ENCODE results near the gene PCDH9. TPM values are rescaled to one million over a fixed set of nuclear protein-coding genes. Genes with fewer than 3 reads are reported as not detected.
A peak's percentile ranks its signal among the peaks of the same experiment; 100 is the strongest.

Gene PCDH9
- total RNA-seq, 1 donor from 2014 or later, result 0.26 TPM

GRCh38 chr13:66926200-66926850 is 303.8 kb downstream of the PCDH9 start:
- TF ChIP-seq CTCF (IDR thresholded peaks at IDR 0.05; ENCODE audit: insufficient read depth, low read length, severe bottlenecking), result no peak
- DNase-seq (ENCODE audit: low read depth) (peak; percentile 44), FAIRE-seq (no peak)
- Histone ChIP-seq H3K4me3 (ENCODE audit: low read depth, low read length) (no peak overlapping the region), H3K27me3 (ENCODE audit: control insufficient read depth, insufficient read depth, low read length) (no peaks in the 10 kb centered on the region), H3K36me3 (ENCODE audit: control insufficient read depth, insufficient read depth, low read length) (no peaks in the 10 kb centered on the region)

- FAIRE-seq (no peak), DNase-seq (ENCODE audit: low read depth) (no peak)
- H3K27me3 ChIP-seq (ENCODE audit: control insufficient read depth, insufficient read depth, low read length), result no peaks in the 10 kb centered on the region
- H3K36me3 ChIP-seq (ENCODE audit: control insufficient read depth, insufficient read depth, low read length), result no peaks in the 10 kb centered on the region
- H3K4me3 ChIP-seq (ENCODE audit: low read depth, low read length), result no peak overlapping the region
- no peak for TF ChIP-seq CTCF (IDR thresholded peaks at IDR 0.05; ENCODE audit: insufficient read depth, low read length, severe bottlenecking)
Observed at GRCh38 chr13:66922444-66922843, 307.7 kb downstream of the PCDH9 start.

GRCh38 chr13:66921437-66921836 is 308.7 kb downstream of the PCDH9 start:
- Histone ChIP-seq H3K4me3 (ENCODE audit: low read depth, low read length) (no peak overlapping the region), H3K36me3 (ENCODE audit: control insufficient read depth, insufficient read depth, low read length) (no peaks in the 10 kb centered on the region), H3K27me3 (ENCODE audit: control insufficient read depth, insufficient read depth, low read length) (no peaks in the 10 kb centered on the region)
- TF ChIP-seq CTCF (IDR thresholded peaks at IDR 0.05; ENCODE audit: insufficient read depth, low read length, severe bottlenecking), result no peak
- no peak for DNase-seq (ENCODE audit: low read depth)
- FAIRE-seq, result no peak

GRCh38 chr13:66915596-66916185 is 314.4 kb downstream of the PCDH9 start:
- FAIRE-seq (no peak), DNase-seq (ENCODE audit: low read depth) (peak; percentile 75)
- H3K36me3 ChIP-seq (ENCODE audit: control insufficient read depth, insufficient read depth, low read length), result no peaks in the 10 kb centered on the region
- H3K27me3 ChIP-seq (ENCODE audit: control insufficient read depth, insufficient read depth, low read length), result no peaks in the 10 kb centered on the region
- no peak overlapping the region for H3K4me3 ChIP-seq (ENCODE audit: low read depth, low read length)
- TF ChIP-seq CTCF (IDR thresholded peaks at IDR 0.05; ENCODE audit: insufficient read depth, low read length, severe bottlenecking), result no peak

GRCh38 chr13:66914155-66914554 is 316.0 kb downstream of the PCDH9 start:
- FAIRE-seq (no peak), DNase-seq (ENCODE audit: low read depth) (no peak)
- no peaks in the 10 kb centered on the region for H3K36me3 ChIP-seq (ENCODE audit: control insufficient read depth, insufficient read depth, low read length)
- no peaks in the 10 kb centered on the region for H3K27me3 ChIP-seq (ENCODE audit: control insufficient read depth, insufficient read depth, low read length)
- no peak overlapping the region for H3K4me3 ChIP-seq (ENCODE audit: low read depth, low read length)
- TF ChIP-seq CTCF (IDR thresholded peaks at IDR 0.05; ENCODE audit: insufficient read depth, low read length, severe bottlenecking), result no peak

Measured in bronchial epithelial cell (primary cell).